ENCODE data around the gene CAMK1D. TPM values are rescaled to one million over a fixed set of nuclear protein-coding genes. Genes with fewer than 3 reads are reported as not detected.

The CAMK1D gene
- total and polyA plus RNA-seq, 2 experiments from 2014 or later: 4.6 to 7.2 TPM

DNA sequence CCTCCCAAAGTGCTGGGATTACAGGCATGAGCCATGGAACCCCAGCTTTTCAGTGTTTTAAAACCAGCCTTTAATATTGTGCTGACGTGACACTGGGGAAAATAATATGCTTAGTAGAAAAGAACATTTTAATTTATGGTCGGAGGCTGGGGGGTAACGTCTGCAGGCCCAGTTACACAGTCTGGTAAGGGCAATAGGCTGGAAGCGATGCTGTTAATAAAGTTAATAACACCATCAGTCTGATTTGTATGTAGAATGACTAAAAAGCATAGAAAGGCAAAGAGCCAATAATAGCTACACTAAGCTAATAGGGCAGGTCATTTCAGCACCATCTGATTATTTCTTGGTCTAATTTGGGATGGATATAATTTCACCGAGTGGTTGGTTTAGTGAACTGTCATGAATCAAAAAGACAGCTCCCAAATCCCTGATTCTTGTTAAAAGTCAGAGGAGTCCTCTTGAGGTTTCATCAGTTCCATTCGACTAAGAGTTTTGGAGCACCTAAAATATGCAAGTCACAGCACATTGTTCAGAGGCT lies 192.9 kb downstream of the CAMK1D start (continued):
- TF ChIP-seq ZNF462 (CRISPR knock-in tag; IDR thresholded peaks at IDR 0.05) (no peak), NANOG (IDR thresholded peaks at IDR 0.05; ENCODE audit: borderline replicate concordance) (no peak)

- H3K4me1 ChIP-seq (ENCODE audit: insufficient read depth): no peaks in the 10 kb centered on the region
- H4K20me1 ChIP-seq (replicated peaks; ENCODE audit: insufficient read depth): no peaks in the 10 kb centered on the region
- no peaks in the 10 kb centered on the region for H3K27me3 ChIP-seq (ENCODE audit: insufficient read depth)
- H3K4me2 ChIP-seq: no peak overlapping the region
- no peak overlapping the region for H2AFZ ChIP-seq
- H3K4me3 Mint-ChIP-seq: no peak overlapping the region
- no peaks in the 10 kb centered on the region for H3K36me3 ChIP-seq (ENCODE audit: insufficient read depth)
- no peaks in the 10 kb centered on the region for H3F3A ChIP-seq (replicated peaks; ENCODE audit: low read depth)
- DNase-seq (ENCODE audit: low spot score) (peak; percentile 37), ATAC-seq (peak; percentile 79)
- H3K4me1 Mint-ChIP-seq: peaks cover 12% of the 10 kb centered on the region
- H3K9me3 Mint-ChIP-seq: peaks cover 16% of the 10 kb centered on the region; the same call in 2 of the 3 replicates
- no peaks in the 10 kb centered on the region for H3K79me2 ChIP-seq (replicated peaks; ENCODE audit: insufficient read depth)
- H3K9me2 ChIP-seq (ENCODE audit: insufficient read depth): no peaks in the 10 kb centered on the region
- no peak overlapping the region; the same call in 1 of the 2 replicates for H3K27ac Mint-ChIP-seq
- peaks cover 7% of the 10 kb centered on the region; the same call in 2 of the 3 replicates for H3K36me3 Mint-ChIP-seq (ENCODE audit: low read depth)
- no peak overlapping the region for H3K4me3 ChIP-seq
- H3K27ac ChIP-seq (ENCODE audit: low read depth): no peak overlapping the region
- peaks cover 6% of the 10 kb centered on the region for H3K27me3 Mint-ChIP-seq (ENCODE audit: insufficient read depth, low read depth, poor library complexity)
- TF ChIP-seq, protein P1, sequence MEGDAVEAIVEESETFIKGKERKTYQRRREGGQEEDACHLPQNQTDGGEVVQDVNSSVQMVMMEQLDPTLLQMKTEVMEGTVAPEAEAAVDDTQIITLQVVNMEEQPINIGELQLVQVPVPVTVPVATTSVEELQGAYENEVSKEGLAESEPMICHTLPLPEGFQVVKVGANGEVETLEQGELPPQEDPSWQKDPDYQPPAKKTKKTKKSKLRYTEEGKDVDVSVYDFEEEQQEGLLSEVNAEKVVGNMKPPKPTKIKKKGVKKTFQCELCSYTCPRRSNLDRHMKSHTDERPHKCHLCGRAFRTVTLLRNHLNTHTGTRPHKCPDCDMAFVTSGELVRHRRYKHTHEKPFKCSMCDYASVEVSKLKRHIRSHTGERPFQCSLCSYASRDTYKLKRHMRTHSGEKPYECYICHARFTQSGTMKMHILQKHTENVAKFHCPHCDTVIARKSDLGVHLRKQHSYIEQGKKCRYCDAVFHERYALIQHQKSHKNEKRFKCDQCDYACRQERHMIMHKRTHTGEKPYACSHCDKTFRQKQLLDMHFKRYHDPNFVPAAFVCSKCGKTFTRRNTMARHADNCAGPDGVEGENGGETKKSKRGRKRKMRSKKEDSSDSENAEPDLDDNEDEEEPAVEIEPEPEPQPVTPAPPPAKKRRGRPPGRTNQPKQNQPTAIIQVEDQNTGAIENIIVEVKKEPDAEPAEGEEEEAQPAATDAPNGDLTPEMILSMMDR (conservative IDR thresholded peaks at IDR 0.05; ENCODE audit: low read depth in 2 of 2): no peak
- TF ChIP-seq CREB1 (CRISPR knock-in tag; IDR thresholded peaks at IDR 0.05; ENCODE audit: low read depth) (no peak), ZNF331 (CRISPR knock-in tag; IDR thresholded peaks at IDR 0.05; ENCODE audit: low read depth) (no peak), EZH2phosphoT487 (IDR thresholded peaks at IDR 0.05; ENCODE audit: unreplicated experiment) (no peak), EZH2 (IDR thresholded peaks at IDR 0.05; ENCODE audit: low read depth, unreplicated experiment) (no peak), NANOG (IDR thresholded peaks at IDR 0.05; ENCODE audit: borderline replicate concordance) (no peak), ZNF114 (CRISPR knock-in tag; IDR thresholded peaks at IDR 0.05) (no peak), STAT1 (IDR thresholded peaks at IDR 0.05; ENCODE audit: unreplicated experiment) (no peak), POLR2AphosphoS5 (IDR thresholded peaks at IDR 0.05; ENCODE audit: low read depth) (no peak)
- TF ChIP-seq, protein P2, sequence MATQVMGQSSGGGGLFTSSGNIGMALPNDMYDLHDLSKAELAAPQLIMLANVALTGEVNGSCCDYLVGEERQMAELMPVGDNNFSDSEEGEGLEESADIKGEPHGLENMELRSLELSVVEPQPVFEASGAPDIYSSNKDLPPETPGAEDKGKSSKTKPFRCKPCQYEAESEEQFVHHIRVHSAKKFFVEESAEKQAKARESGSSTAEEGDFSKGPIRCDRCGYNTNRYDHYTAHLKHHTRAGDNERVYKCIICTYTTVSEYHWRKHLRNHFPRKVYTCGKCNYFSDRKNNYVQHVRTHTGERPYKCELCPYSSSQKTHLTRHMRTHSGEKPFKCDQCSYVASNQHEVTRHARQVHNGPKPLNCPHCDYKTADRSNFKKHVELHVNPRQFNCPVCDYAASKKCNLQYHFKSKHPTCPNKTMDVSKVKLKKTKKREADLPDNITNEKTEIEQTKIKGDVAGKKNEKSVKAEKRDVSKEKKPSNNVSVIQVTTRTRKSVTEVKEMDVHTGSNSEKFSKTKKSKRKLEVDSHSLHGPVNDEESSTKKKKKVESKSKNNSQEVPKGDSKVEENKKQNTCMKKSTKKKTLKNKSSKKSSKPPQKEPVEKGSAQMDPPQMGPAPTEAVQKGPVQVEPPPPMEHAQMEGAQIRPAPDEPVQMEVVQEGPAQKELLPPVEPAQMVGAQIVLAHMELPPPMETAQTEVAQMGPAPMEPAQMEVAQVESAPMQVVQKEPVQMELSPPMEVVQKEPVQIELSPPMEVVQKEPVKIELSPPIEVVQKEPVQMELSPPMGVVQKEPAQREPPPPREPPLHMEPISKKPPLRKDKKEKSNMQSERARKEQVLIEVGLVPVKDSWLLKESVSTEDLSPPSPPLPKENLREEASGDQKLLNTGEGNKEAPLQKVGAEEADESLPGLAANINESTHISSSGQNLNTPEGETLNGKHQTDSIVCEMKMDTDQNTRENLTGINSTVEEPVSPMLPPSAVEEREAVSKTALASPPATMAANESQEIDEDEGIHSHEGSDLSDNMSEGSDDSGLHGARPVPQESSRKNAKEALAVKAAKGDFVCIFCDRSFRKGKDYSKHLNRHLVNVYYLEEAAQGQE (IDR thresholded peaks at IDR 0.05; ENCODE audit: unreplicated experiment): no peak
- TF ChIP-seq, protein P3, sequence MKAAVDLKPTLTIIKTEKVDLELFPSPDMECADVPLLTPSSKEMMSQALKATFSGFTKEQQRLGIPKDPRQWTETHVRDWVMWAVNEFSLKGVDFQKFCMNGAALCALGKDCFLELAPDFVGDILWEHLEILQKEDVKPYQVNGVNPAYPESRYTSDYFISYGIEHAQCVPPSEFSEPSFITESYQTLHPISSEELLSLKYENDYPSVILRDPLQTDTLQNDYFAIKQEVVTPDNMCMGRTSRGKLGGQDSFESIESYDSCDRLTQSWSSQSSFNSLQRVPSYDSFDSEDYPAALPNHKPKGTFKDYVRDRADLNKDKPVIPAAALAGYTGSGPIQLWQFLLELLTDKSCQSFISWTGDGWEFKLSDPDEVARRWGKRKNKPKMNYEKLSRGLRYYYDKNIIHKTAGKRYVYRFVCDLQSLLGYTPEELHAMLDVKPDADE (IDR thresholded peaks at IDR 0.05): no peak
Observed at GRCh38 chr10:12543589-12543988, 194.2 kb downstream of the CAMK1D start.
